ENCODE results near the gene VEGFC.

The VEGFC gene

GRCh38 chr4:176668324-176668723 is 124.4 kb downstream of the VEGFC start:
- H3K4me3 ChIP-seq (ENCODE audit: low read depth, low read length), result no peak overlapping the region
- CTCF ChIA-PET, result interaction anchor here (1.2 kb wide), 1 partner anchor 660 kb away, joined by 3 read pairs; no protein-coding TSS in a partner anchor
- POLR2A ChIA-PET, result interaction anchor here (0.7 kb wide), 1 partner anchor 171 kb away, joined by 3 read pairs; no protein-coding TSS in a partner anchor
- no peak for TF ChIP-seq CTCF (IDR thresholded peaks at IDR 0.05; ENCODE audit: insufficient read depth, low read length, missing control alignments)
- no peak for DNase-seq (ENCODE audit: low read depth, low spot score)

- ChIA-PET POLR2A (no interaction called here), CTCF (interaction anchor here (2.2 kb wide), 1 partner anchor 287 kb away, joined by 12 read pairs; no protein-coding TSS in a partner anchor)
- no peak for TF ChIP-seq CTCF (IDR thresholded peaks at IDR 0.05; ENCODE audit: insufficient read depth, low read length, missing control alignments)
- H3K4me3 ChIP-seq (ENCODE audit: low read depth, low read length), result no peak overlapping the region
- DNase-seq (ENCODE audit: low read depth, low spot score), result no peak
These were observed 127.8 kb downstream of the VEGFC start for GRCh38 chr4:176664964-176665363.

- TF ChIP-seq CTCF (IDR thresholded peaks at IDR 0.05; ENCODE audit: insufficient read depth, low read length, missing control alignments), result peak; percentile 21
- no peak overlapping the region for H3K4me3 ChIP-seq (ENCODE audit: low read depth, low read length)
- ChIA-PET CTCF (interaction anchor here (1.8 kb wide), 1 partner anchor 282 kb away, joined by 5 read pairs; no protein-coding TSS in a partner anchor), POLR2A (no interaction called here)
- DNase-seq (ENCODE audit: low read depth, low spot score), result no peak
These were observed 132.2 kb downstream of the VEGFC start for GRCh38 chr4:176660561-176660960.

DNA sequence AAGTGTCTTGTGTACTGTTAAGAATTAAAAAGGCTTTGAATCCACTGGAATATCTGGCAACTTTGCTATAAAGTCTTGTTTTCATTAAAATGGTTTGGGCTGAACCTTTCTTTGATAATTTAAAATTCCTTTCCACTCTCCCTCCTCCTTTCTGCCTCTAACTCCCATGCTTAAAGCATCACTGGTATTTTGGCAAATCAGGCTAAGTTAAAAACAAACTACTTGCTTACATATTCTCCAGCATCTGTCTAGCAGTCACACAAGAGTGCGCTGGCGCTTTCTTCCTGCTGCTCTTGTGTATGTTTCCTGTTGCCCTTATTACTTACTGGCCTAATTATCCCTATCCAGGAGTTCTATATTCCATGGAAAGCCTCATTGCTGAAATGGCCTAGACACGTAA is 136.6 kb downstream of the VEGFC start:
- no peak for TF ChIP-seq CTCF (IDR thresholded peaks at IDR 0.05; ENCODE audit: insufficient read depth, low read length, missing control alignments)
- H3K4me3 ChIP-seq (ENCODE audit: low read depth, low read length), result no peak overlapping the region
- POLR2A ChIA-PET, result no interaction called here
- no peak for DNase-seq (ENCODE audit: low read depth, low spot score)
- CTCF ChIA-PET, result interaction anchor here (0.6 kb wide), 1 partner anchor 279 kb away, joined by 3 read pairs; no protein-coding TSS in a partner anchor

DNA sequence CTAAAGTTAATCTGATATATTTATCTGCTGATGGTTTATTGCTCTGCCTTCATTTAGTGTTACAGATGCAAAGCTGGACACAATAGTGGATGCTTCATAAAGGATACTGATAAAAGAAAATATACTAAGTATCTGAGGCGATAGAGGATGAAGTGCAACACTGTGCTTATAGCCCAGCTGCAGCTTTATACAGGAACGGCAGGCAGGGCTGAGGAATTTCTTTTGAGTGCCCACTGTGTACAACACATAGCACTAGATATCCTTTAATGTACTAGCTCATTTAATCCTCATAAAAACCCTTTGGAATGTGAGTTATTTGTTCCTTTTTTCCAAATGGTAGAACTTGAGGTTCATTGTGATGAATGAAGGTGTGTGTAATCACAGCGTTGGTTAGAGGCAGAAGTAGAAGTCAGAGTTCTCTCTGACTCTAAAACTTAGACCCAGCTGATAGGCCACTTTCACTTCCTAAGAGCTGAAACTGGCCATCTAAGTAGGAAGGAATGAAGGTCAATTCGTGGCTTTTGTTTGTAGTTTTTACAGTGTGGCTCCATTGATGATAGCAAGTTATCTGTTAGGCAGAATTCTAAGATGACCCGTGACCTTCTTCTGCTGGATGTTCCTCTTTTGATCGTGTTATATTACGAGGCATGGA is 138.0 kb downstream of the VEGFC start:
- no peak overlapping the region for H3K4me3 ChIP-seq (ENCODE audit: low read depth, low read length)
- DNase-seq (ENCODE audit: low read depth, low spot score), result no peak
- CTCF ChIA-PET, result interaction anchor here (1.0 kb wide), 1 partner anchor 276 kb away, joined by 3 read pairs; no protein-coding TSS in a partner anchor
- no peak for TF ChIP-seq CTCF (IDR thresholded peaks at IDR 0.05; ENCODE audit: insufficient read depth, low read length, missing control alignments)
- POLR2A ChIA-PET, result no interaction called here

DNA sequence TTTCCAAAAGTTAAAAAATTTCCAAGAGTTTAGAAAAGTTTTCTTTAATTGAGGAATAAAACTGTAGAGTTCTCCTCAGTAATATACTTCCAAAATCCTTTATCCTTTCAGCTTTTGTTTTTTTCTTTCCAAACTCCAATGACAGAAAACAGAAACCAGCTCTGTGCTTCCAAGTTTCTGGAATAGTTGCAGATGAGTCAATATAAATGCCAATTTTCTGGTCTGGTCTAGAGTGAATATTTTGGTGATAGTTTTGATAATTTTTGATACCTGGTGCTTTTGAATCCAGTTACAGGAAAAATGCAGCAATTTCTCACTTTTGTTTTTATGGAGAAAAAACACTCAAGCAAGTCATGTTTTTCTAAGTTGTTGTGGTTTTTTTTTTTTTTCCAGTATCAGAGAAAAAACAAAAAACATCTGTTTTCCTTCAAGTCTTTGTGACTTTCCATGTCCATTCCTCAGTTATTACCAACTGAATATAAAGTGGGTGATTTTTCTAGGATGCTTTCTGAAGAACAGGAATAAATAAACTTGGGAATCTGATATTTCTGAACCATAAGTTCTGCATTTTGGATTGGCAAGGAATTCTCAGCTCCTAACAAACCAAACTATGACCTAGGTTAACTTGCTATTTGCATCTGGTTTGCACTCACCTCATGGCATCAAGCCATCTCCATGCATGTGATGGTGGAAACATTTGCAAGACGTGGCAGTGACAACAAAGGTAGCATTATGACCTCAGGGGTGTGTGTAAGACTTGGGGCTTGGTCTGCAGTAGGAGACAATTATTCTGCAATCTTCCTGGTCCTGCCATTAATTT is 139.1 kb downstream of the VEGFC start:
- ChIA-PET POLR2A (no interaction called here), CTCF (interaction anchor here (0.6 kb wide), 1 partner anchor 8 kb away, joined by 3 read pairs; no protein-coding TSS in a partner anchor)
- H3K4me3 ChIP-seq (ENCODE audit: low read depth, low read length), result no peak overlapping the region
- TF ChIP-seq CTCF (IDR thresholded peaks at IDR 0.05; ENCODE audit: insufficient read depth, low read length, missing control alignments), result no peak
- no peak for DNase-seq (ENCODE audit: low read depth, low spot score)

All from AG04449 (cell line).